SW480 (cell line): ENCODE data around the gene CABP7.
"Not testable (repeated sequence)": the region's sequence is repeated elsewhere in the genome, so short reads cannot be mapped to it uniquely, and the experiment has no call there.

Source experiments
- DNase-seq: peaks from one replicate; pipeline ENCODE4 v3.0.0-alpha.2; 2016; ENCODE audit warnings: low spot score

The CABP7 gene

DNA sequence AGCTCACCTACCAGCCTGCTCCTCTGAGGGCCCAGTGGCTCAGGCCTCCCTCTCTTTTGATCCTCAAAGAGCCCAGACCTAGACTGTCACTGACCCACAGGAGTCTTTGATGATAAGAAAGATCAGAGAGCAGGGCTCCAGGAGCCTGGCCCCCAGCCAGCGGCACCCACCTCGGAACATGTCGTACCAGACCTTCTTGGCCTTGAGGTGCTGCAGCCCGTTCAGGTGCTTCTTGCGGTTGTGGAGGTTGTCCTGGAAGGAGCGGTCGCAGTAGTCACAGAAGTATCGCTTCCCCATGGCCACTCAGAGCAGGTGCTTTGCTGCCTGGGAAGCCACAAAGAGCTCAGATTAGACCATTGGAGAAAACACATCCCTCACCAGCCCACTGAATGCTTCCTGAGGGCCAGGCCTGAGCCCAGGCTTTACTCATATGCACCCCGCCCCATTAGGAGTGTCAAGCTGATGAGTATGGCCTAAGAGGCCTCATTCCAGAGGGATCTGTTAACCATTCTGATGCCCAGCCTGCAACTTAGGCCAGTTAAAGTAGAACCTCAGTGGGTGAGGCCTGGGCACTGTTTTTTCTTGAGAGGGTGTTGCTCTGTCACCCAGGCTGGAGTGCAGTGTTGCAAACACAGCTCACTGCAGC is 28.6 kb downstream of the CABP7 start:
- DNase-seq, result peak; percentile 42

GRCh38 chr22:29750029-29750428 is 30.2 kb downstream of the CABP7 start:
- no peak for DNase-seq

DNA sequence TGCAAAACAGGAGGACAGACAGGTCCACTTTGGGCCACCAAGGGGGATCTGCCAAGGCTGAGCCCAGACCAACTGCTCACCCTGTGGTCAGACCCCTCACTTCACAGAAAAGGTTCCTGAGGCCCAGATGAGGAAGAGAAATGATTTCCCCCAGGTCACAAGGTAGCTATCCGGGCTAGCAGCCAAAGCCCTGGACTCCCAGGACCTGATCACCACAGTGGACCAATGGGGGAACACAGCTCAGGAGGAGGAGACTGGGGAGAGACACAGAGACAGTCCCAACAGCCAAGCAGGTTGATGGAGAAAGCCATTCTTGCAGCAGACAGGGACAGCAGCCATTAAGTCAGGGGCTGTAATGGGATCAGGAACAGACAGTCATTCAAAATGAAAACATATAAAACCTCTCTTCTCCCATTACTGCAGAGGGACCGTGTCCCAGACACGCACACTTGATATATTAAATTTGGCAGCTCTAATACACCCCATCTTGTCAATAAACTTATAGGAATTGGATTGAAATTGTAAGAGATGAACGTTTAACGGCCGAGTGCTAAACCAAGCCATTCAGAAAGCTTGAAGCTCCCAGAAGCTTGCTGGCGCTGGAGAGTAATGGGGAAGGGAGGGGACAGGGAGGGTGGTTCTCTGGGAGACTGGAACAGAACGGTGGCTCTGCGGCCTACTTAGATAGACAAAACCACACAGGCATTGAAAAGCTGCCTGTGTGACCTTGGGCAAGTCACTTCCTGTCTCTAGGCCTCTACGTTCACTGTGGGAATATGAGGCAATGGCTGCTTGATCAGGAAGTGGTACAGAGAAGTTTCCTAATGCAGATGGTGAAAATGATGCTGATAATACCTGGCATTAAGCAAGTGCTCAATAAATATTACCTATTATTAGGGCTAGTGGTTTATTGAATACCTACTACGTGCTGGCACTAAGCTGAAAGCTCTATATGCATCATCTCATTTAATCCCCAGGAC is 31.0 kb downstream of the CABP7 start:
- no peak for DNase-seq

DNA sequence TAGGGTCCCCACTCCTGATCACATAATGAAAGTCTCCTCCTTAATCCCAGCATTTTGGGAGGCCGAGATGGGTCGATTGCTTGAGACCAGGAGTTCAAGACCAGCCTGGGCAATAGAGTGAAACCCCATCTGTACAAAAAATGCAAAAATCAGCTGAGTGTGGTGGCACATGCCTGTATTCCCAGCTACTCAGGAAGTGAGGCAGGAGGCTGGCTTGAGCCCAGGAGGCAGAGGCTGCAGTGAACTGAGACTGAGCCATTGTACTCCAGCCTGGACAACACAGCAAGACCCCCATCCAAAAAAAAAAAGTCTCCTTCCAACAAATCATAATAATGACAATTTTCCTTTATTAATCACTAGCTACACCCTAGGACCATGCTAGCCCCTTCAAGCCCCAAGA is 31.9 kb downstream of the CABP7 start:
- DNase-seq, result no peak

- no peak for DNase-seq
Observed at GRCh38 chr22:29753808-29754657, 34.2 kb downstream of the CABP7 start.

GRCh38 chr22:29754658-29755395 is 35.0 kb downstream of the CABP7 start:
- not testable (repeated sequence) for DNase-seq

DNA sequence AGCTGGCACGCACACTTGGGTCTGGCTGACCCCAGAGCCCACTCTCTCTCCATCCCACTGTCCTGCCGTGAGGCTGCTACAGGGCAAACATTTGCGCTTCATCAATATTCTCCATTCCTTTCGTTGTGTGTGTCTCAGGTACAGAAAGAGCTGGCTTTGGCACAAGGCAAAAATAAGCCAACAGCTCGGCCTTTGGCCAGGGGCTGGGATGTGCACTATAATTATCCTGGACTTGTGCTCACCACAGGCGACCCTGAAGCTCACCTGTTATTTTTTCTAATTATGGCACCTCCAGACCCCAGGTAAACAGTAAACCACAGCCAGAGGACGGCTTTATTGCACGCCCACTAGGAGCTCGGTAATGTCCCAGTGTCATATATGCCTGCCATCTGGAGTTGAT is 36.1 kb downstream of the CABP7 start:
- no peak for DNase-seq

DNA sequence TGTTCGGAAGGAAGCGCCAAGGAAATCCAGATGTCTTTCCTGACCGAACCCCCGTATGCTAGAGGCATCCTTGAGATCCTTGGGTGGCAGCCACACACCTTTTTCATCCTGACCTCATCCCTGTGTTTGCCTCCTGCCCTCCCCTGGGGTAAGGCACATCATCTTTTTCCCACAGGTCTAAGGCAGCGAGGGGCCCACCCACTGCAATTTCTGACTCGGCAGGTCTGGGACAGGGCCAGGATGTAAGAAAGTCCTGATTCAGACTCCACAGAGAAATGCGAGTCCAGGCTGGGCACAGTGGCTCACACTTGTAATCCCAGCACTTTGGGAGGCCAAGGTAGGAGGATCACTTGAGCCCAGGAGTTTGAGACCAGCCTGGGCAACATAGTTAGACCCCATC is 36.5 kb downstream of the CABP7 start:
- no peak for DNase-seq

DNA sequence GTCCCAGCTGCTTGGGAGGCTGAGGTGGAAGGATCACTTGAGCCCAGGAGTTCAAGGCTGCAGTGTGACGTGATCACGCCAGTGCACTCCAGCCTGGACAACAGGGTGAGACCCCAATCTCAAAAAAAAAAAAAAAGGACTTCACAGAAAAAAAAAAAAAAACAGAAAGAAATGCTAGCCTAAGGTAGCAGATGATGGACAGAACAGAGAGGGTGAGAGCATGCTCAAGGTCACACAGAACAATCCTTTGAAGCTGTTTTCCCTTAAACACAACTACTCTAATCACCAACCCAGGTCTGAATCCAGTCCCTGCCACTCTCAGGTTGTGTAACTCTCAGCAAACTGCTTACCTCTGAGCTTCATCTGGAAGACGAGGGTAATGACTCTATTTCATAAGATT is 37.3 kb downstream of the CABP7 start:
- DNase-seq, result no peak

- no peak for DNase-seq
Observed at GRCh38 chr22:29758068-29758622, 38.3 kb downstream of the CABP7 start.

DNA sequence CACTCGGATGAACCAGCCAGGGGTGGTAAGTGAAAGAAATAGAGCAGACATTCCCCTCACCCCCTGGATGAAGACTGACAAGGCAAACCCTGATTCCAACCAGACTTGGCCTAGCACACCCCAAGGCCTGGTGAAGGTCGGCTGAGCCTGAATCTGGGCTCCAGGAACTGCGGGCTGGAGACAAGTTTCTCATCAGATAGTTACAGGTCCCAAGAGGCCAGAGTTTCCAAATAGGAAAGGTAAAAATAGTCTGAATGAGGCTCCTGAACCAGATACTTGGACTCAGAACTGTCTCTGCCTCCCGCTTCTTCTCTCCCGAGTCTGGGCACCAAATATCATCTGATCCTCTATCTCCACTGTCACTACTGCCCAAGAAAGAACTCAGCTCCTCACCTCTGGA is 39.2 kb downstream of the CABP7 start:
- no peak for DNase-seq

GRCh38 chr22:29762263-29762662 is 42.5 kb downstream of the CABP7 start:
- DNase-seq, result peak; percentile 58

- no peak for DNase-seq
Observed at GRCh38 chr22:29765905-29766631, 46.3 kb downstream of the CABP7 start.

- DNase-seq, result peak; percentile 96
Observed at GRCh38 chr22:29766632-29767170, 46.9 kb downstream of the CABP7 start, which contains the start of gene ZMAT5. ZMAT5 (minus strand) TSS chr22:29767007; CDS start chr22:29748544, 18,463 bp downstream.

DNA sequence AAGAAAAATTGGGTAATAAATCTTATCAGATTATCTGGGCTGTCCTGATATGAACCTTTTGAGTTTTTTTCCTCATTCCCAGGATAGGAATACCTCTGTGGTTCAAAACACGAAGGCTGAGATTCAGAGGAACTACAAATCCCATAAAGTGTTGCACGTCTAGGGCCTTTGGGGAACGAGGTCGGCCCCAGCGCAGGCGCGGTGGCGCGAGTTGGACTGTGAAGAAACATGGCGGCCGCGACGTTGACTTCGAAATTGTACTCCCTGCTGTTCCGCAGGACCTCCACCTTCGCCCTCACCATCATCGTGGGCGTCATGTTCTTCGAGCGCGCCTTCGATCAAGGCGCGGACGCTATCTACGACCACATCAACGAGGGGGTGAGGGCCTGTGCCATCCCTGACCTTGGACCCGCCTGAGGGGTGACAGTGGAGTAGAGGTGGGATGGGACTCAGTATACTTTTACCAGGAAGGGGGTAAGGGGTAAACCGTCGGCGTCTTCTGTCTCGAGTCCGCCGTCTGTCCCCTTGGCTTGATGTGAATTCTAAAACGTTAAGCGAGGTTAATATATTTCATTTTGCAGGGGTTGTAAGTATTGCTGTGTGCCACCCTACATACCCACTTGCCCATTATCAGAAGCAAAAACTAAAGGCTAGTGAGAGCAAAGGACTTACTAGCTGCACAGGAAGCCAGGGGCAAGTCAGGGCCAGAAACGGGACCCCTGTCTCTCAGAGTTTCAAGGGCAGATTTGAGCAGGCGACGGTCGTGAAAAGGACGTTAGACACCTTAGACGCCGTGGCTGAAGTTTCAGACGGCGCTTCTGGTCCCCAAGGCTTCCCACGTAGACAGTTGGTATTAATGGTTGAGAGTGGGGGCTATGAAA is 47.6 kb downstream of the CABP7 start, which contains the start of gene UQCR10:
Gene UQCR10 (plus strand): TSS at position 199 of the 881 bp plus-strand sequence. CDS start 30 bp downstream, at position 229.
- peak; percentile 82 for DNase-seq

- no peak for DNase-seq
Observed at GRCh38 chr22:29768052-29768693, 48.4 kb downstream of the CABP7 start.

DNA sequence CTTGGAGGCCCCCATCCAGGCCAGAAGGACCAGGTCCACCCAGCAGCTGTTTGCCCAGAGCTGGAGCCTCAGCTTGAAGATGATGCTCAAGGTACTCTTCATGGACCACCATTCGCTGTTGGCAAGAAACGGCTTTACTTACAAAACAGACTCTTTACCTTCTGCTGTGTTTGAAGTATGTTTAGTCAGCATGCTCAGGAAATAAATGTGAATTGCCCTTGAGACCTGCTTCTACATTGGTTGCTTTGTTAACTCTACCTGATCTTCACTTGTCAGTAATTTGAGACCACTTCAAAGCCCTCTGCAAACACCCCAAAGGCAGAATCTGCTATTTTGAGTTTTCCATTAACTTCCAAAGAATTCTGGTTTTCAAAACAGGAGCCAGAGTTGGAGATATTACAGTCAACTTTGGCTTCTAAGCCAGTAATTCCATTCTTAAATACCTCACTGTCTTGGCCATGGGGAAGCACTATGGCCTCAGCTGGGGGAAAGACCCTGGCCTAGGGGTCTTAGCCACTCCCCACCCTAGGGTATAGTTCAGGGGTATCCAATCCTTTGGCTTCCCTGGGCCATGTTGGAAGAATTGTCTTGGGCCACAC is 50.0 kb downstream of the CABP7 start:
- DNase-seq, result no peak

DNA sequence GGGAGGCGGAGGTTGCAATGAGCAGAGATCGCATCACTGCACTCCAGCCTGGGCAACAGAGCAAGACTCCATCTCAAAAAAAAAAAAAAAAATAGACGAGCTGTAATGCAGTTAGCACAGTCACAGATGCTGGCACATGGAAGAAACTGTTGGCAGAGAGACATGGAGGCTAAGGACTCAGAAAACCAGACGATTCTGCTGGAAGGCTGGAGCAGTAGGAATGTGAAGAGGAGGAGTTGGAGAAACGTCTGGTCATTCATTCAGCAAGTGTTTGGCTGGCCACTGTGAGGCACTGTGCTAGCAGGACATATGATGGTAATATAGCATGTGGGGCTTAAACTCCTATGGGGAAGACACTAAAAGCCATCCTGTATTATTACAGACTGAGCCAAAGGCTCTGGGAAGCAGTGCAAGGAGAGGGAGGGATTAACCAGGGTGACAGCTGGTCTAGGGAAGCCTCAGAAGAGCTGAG is 52.4 kb downstream of the CABP7 start:
- no peak for DNase-seq
